ENCODE results near the gene ABL1. TPM values are rescaled to one million over a fixed set of nuclear protein-coding genes. Genes with fewer than 3 reads are reported as not detected.

ABL1 gene
- total RNA-seq, 4 donors from 2014 or later: 31.3 to 40.4 (median 34.8) TPM

GRCh38 chr9:130881516-130881915 is 46.5 kb downstream of the ABL1 start:
- no peak for TF ChIP-seq POLR2AphosphoS5 (IDR thresholded peaks at IDR 0.05)
- no peak for TF ChIP-seq CTCF (IDR thresholded peaks at IDR 0.05)
- TF ChIP-seq POLR2A (IDR thresholded peaks at IDR 0.05): no peak
- TF ChIP-seq EP300 (IDR thresholded peaks at IDR 0.05): no peak

GRCh38 chr9:130882696-130883225 is 47.7 kb downstream of the ABL1 start:
- no peaks in the 10 kb centered on the region for H3K4me1 ChIP-seq
- no peak for TF ChIP-seq EP300 (IDR thresholded peaks at IDR 0.05)
- TF ChIP-seq POLR2A (IDR thresholded peaks at IDR 0.05): no peak
- TF ChIP-seq CTCF (IDR thresholded peaks at IDR 0.05): no peak
- TF ChIP-seq POLR2AphosphoS5 (IDR thresholded peaks at IDR 0.05): no peak
- WGBS: 75% methylated on average over 8 of the region's 15 CpGs
- H3K27me3 ChIP-seq: no peaks in the 10 kb centered on the region
- H3K27ac ChIP-seq: no peak overlapping the region
- no peaks in the 10 kb centered on the region for H3K9me3 ChIP-seq
- H3K36me3 ChIP-seq: peaks cover 98% of the 10 kb centered on the region
- no peak for DNase-seq (ENCODE audit: low spot score in 2 of 2)
- H3K4me3 ChIP-seq: no peak overlapping the region

More at GRCh38 chr9:130881516-130881915, 46.5 kb downstream of the ABL1 start:
- no peaks in the 10 kb centered on the region for H3K27me3 ChIP-seq
- 89% methylated on average over 6 of the region's 6 CpGs for WGBS
- no peak overlapping the region for H3K4me3 ChIP-seq
- no peak overlapping the region for H3K27ac ChIP-seq
- no peaks in the 10 kb centered on the region for H3K9me3 ChIP-seq
- H3K4me1 ChIP-seq: no peaks in the 10 kb centered on the region
- no peak for DNase-seq (ENCODE audit: low spot score in 2 of 2)
- peaks cover 96% of the 10 kb centered on the region for H3K36me3 ChIP-seq

GRCh38 chr9:130883479-130883878 is 48.4 kb downstream of the ABL1 start:
- H3K9me3 ChIP-seq: no peaks in the 10 kb centered on the region
- peaks cover 98% of the 10 kb centered on the region for H3K36me3 ChIP-seq
- no peaks in the 10 kb centered on the region for H3K4me1 ChIP-seq
- DNase-seq (ENCODE audit: low spot score in 2 of 2): no peak
- H3K27ac ChIP-seq: no peak overlapping the region
- TF ChIP-seq POLR2A (IDR thresholded peaks at IDR 0.05): no peak
- no peak for TF ChIP-seq CTCF (IDR thresholded peaks at IDR 0.05)
- TF ChIP-seq EP300 (IDR thresholded peaks at IDR 0.05): no peak
- TF ChIP-seq POLR2AphosphoS5 (IDR thresholded peaks at IDR 0.05): no peak
- H3K27me3 ChIP-seq: no peaks in the 10 kb centered on the region
- 82% methylated on average over 5 of the region's 5 CpGs for WGBS
- H3K4me3 ChIP-seq: no peak overlapping the region

- TF ChIP-seq POLR2AphosphoS5 (IDR thresholded peaks at IDR 0.05): no peak
- no peak for TF ChIP-seq EP300 (IDR thresholded peaks at IDR 0.05)
- TF ChIP-seq CTCF (IDR thresholded peaks at IDR 0.05): no peak
- TF ChIP-seq POLR2A (IDR thresholded peaks at IDR 0.05): no peak
- 86% methylated on average over 14 of the region's 25 CpGs for WGBS
- no peak overlapping the region for H3K27ac ChIP-seq
- no peak overlapping the region for H3K4me3 ChIP-seq
- H3K36me3 ChIP-seq: peaks cover 100% of the 10 kb centered on the region
- no peaks in the 10 kb centered on the region for H3K9me3 ChIP-seq
- no peak for DNase-seq (ENCODE audit: low spot score in 2 of 2)
- no peaks in the 10 kb centered on the region for H3K27me3 ChIP-seq
- H3K4me1 ChIP-seq: no peaks in the 10 kb centered on the region
Measured at GRCh38 chr9:130884111-130884531, 49.1 kb downstream of the ABL1 start.

GRCh38 chr9:130884542-130885483 is 49.8 kb downstream of the ABL1 start:
- Histone ChIP-seq H3K27ac (no peak overlapping the region), H3K27me3 (no peaks in the 10 kb centered on the region), H3K4me1 (no peaks in the 10 kb centered on the region), H3K4me3 (no peak overlapping the region), H3K9me3 (no peaks in the 10 kb centered on the region), H3K36me3 (peaks cover 99% of the 10 kb centered on the region)
- no peak for DNase-seq (ENCODE audit: low spot score in 2 of 2)
- 89% methylated on average over 44 of the region's 47 CpGs for WGBS
- TF ChIP-seq CTCF (IDR thresholded peaks at IDR 0.05) (no peak), POLR2AphosphoS5 (IDR thresholded peaks at IDR 0.05) (no peak), EP300 (IDR thresholded peaks at IDR 0.05) (no peak)

All from suprapubic skin (tissue), 4 donors.